A673 (cell line): Measurements from ENCODE around the gene DGAT2.

ENCODE experiments used
- EZH2 ChIP-seq: fragments of 200-600 bp; sonication (generic); IDR thresholded peaks from 2 replicates; pipeline ENCODE4 v1.6.1; 2017; ENCODE audit warnings: borderline replicate concordance, low read depth, mild to moderate bottlenecking, mixed read lengths, antibody characterized with exemption, low read length; ENCODE audit not compliant: poor library complexity, severe bottlenecking
- TF ChIP-seq, protein P1 (sequence below): fragments of 300-800, 200-600 bp; sonication (generic); conservative IDR thresholded peaks from 2 replicates; pipeline ENCODE4 v1.5.1; 2017; ENCODE audit warnings: low read depth, mild to moderate bottlenecking, antibody characterized with exemption, low read length, moderate library complexity, mixed read lengths

DNA sequence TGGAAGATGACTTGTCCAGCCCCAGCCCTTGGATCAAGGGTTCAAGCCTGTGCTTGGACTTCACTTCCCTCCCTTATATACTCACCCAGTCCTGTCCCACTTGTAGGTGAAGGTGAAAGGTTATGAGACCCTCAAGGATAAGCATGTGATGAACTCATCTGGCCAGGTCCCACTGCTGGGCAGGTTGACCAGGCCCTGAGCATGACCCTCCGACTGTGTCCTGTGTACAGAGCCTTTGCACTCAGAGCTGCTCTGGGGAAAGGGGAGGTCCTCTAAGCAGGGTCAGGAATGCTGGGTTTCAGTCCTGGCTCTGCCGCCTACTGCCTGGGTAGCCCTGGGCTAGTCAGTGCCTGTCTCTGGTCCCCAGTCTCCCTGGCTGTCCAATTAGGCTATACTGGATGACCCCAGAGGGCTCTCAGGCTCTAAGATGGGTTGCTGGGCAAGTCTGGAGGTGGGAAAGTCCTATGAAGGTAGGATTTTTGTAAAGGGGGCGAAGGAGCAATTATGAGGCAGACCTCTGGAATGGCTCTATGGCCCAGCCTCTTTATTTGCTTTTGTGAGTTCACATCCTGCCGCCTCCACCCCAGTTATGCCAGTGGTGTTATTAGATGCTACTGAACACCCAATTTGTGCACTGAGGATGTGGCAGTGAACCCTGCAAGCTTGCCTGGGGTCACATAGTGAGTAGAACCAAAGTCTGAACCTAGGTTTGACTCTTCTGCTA lies 14.1 kb downstream of the DGAT2 start:
- TF ChIP-seq EZH2, result no peak
- TF ChIP-seq, protein P1, sequence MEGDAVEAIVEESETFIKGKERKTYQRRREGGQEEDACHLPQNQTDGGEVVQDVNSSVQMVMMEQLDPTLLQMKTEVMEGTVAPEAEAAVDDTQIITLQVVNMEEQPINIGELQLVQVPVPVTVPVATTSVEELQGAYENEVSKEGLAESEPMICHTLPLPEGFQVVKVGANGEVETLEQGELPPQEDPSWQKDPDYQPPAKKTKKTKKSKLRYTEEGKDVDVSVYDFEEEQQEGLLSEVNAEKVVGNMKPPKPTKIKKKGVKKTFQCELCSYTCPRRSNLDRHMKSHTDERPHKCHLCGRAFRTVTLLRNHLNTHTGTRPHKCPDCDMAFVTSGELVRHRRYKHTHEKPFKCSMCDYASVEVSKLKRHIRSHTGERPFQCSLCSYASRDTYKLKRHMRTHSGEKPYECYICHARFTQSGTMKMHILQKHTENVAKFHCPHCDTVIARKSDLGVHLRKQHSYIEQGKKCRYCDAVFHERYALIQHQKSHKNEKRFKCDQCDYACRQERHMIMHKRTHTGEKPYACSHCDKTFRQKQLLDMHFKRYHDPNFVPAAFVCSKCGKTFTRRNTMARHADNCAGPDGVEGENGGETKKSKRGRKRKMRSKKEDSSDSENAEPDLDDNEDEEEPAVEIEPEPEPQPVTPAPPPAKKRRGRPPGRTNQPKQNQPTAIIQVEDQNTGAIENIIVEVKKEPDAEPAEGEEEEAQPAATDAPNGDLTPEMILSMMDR, result no peak
